HEK293 (cell line): ENCODE results near the gene CD151.

Experiments
- CTCF ChIA-PET: fragments of 350-600 bp; formaldehyde crosslinking; extraction: SDS; loops from one replicate; lab custom pipeline; 2021; ENCODE audit warnings: antibody characterized with exemption; lab: Yijun Ruan, JAX
- POLR2A ChIA-PET: fragments of 300-600 bp; formaldehyde crosslinking; extraction: SDS; loops from one replicate; lab custom pipeline; 2020; ENCODE audit warnings: antibody characterized with exemption, inconsistent platforms; lab: Yijun Ruan, JAX
- H3K27ac ChIP-seq: fragments of 200-500 bp; sonication (Bioruptor generic); 2 replicates; pipeline ENCODE4 v1.5.1; 2014; ENCODE audit warnings: low read depth, low read length, control low read depth, inconsistent platforms; ENCODE audit errors: extremely low read depth
- H3K36me3 ChIP-seq, 2 experiments: fragments of 200-500 bp in 1 of 2; sonication (Bioruptor generic) in 1 of 2; 1 replicate in 1 of 2; 2 replicates in 1 of 2; pipeline ENCODE4 v1.5.1; 2014 to 2017; ENCODE audit warnings: inconsistent platforms in 2 of 2, low read length in 2 of 2; ENCODE audit not compliant: control insufficient read depth in 2 of 2, insufficient read depth in 1 of 2
- H3K4me1 ChIP-seq: fragments of 200-500 bp; sonication (Bioruptor generic); 2 replicates; pipeline ENCODE4 v1.5.1; 2014; ENCODE audit warnings: mild to moderate bottlenecking, low read length, inconsistent platforms; ENCODE audit not compliant: control insufficient read depth, insufficient read depth
- H3K4me3 ChIP-seq: 2 replicates; pipeline ENCODE4 v1.5.1; 2011; ENCODE audit warnings: low read depth, mild to moderate bottlenecking, control low read depth, low read length, moderate library complexity
- H3K9me3 ChIP-seq: fragments of 200-500 bp; sonication (Bioruptor generic); 2 replicates; pipeline ENCODE4 v1.5.1; 2014; ENCODE audit warnings: low read depth, low read length, inconsistent platforms; ENCODE audit not compliant: control insufficient read depth, insufficient read depth
- EGR2 ChIP-seq: fragments of 450-650 bp; formaldehyde crosslinking; IDR thresholded peaks from 2 replicates; pipeline ENCODE4 v1.5.1; 2016; ENCODE audit warnings: low read depth, missing biosample characterization, missing genetic modification characterization
- GLIS1 ChIP-seq: fragments of 450-650 bp; formaldehyde crosslinking; IDR thresholded peaks from 2 replicates; pipeline ENCODE4 v1.5.1; 2016; ENCODE audit warnings: missing biosample characterization, missing genetic modification characterization
- GLIS2 ChIP-seq: fragments of 450-650 bp; formaldehyde crosslinking; IDR thresholded peaks from 2 replicates; pipeline ENCODE4 v1.5.1; 2016; ENCODE audit warnings: missing biosample characterization, missing genetic modification characterization
- HOXA7 ChIP-seq: sonication (generic); formaldehyde crosslinking; IDR thresholded peaks from 2 replicates; pipeline ENCODE4 v1.8.1; 2022; ENCODE audit warnings: missing genetic modification reagents, borderline replicate concordance
- KLF1 ChIP-seq: fragments of 450-650 bp; formaldehyde crosslinking; IDR thresholded peaks from 2 replicates; pipeline ENCODE4 v1.5.1; 2016; ENCODE audit warnings: missing biosample characterization, missing genetic modification characterization
- KLF10 ChIP-seq: fragments of 450-650 bp; IDR thresholded peaks from 2 replicates; pipeline ENCODE4 v1.5.1; 2018; ENCODE audit warnings: missing biosample characterization, mild to moderate bottlenecking, missing genetic modification characterization
- KLF7 ChIP-seq: fragments of 450-650 bp; formaldehyde crosslinking; IDR thresholded peaks from 2 replicates; pipeline ENCODE4 v1.5.1; 2016; ENCODE audit warnings: missing biosample characterization, missing genetic modification characterization, borderline replicate concordance
- KLF8 ChIP-seq: fragments of 450-650 bp; formaldehyde crosslinking; IDR thresholded peaks from 2 replicates; pipeline ENCODE4 v1.5.1; 2016; ENCODE audit warnings: missing biosample characterization, missing genetic modification characterization
- MZF1 ChIP-seq: fragments of 450-650 bp; formaldehyde crosslinking; IDR thresholded peaks from 2 replicates; pipeline ENCODE4 v1.5.1; 2017; ENCODE audit warnings: missing biosample characterization, missing genetic modification characterization, borderline replicate concordance
- SETDB1 ChIP-seq: IDR thresholded peaks from one replicate; pipeline ENCODE4 v1.6.1; 2017; ENCODE audit warnings: mild to moderate bottlenecking, low read length, moderate library complexity, mixed read lengths; ENCODE audit not compliant: insufficient read length
- ZFHX2 ChIP-seq: fragments of 450-650 bp; formaldehyde crosslinking; conservative IDR thresholded peaks from 2 replicates; pipeline ENCODE4 v1.5.1; 2016; ENCODE audit warnings: missing biosample characterization, missing genetic modification characterization
- ZNF169 ChIP-seq: fragments of 450-650 bp; formaldehyde crosslinking; IDR thresholded peaks from 2 replicates; pipeline ENCODE4 v1.5.1; 2016; ENCODE audit warnings: missing biosample characterization, missing genetic modification characterization
- ZNF248 ChIP-seq: fragments of 450-650 bp; formaldehyde crosslinking; IDR thresholded peaks from 2 replicates; pipeline ENCODE4 v1.5.1; 2017; ENCODE audit warnings: missing biosample characterization, missing genetic modification characterization
- ZNF274 ChIP-seq, 2 experiments: fragments of 200-500 bp in 1 of 2; fragments of 450-650 bp in 1 of 2; sonication (Bioruptor generic) in 1 of 2; formaldehyde crosslinking in 1 of 2; IDR thresholded peaks; 2 replicates each; pipeline versions ENCODE4 v1.5.1 to v1.6.1; 2014 to 2016; ENCODE audit warnings: borderline replicate concordance in 1 of 2, inconsistent platforms in 1 of 2, low read length in 1 of 2, missing biosample characterization in 1 of 2, missing genetic modification characterization in 1 of 2
- ZNF354C ChIP-seq: fragments of 450-650 bp; formaldehyde crosslinking; IDR thresholded peaks from 2 replicates; pipeline ENCODE4 v1.5.1; 2016; ENCODE audit warnings: missing biosample characterization, missing genetic modification characterization, low read depth, borderline replicate concordance
- ZNF521 ChIP-seq: fragments of 450-650 bp; formaldehyde crosslinking; IDR thresholded peaks from 2 replicates; pipeline ENCODE4 v1.5.1; 2017; ENCODE audit warnings: missing biosample characterization, mild to moderate bottlenecking, missing genetic modification characterization
- ZNF544 ChIP-seq: fragments of 450-650 bp; formaldehyde crosslinking; IDR thresholded peaks from 2 replicates; pipeline ENCODE4 v1.5.0; 2017; ENCODE audit warnings: missing biosample characterization, missing genetic modification characterization
- ZNF610 ChIP-seq: fragments of 450-650 bp; formaldehyde crosslinking; IDR thresholded peaks from 2 replicates; pipeline ENCODE4 v1.5.1; 2016; ENCODE audit warnings: missing biosample characterization, missing genetic modification characterization, borderline replicate concordance
- TF ChIP-seq, protein P1 (sequence below): fragments of 450-650 bp; formaldehyde crosslinking; IDR thresholded peaks from 2 replicates; pipeline ENCODE4 v1.5.1; 2016; ENCODE audit warnings: missing biosample characterization, missing genetic modification characterization
- TF ChIP-seq, protein P2 (sequence below): fragments of 450-650 bp; formaldehyde crosslinking; IDR thresholded peaks from 2 replicates; pipeline ENCODE4 v1.5.1; 2016; ENCODE audit warnings: missing biosample characterization, missing genetic modification characterization
- TF ChIP-seq, protein P3 (sequence below): fragments of 450-650 bp; formaldehyde crosslinking; optimal IDR thresholded peaks from 2 replicates; pipeline ENCODE3; 2016; ENCODE audit warnings: missing biosample characterization, mild to moderate bottlenecking, missing genetic modification characterization

The CD151 gene

DNA sequence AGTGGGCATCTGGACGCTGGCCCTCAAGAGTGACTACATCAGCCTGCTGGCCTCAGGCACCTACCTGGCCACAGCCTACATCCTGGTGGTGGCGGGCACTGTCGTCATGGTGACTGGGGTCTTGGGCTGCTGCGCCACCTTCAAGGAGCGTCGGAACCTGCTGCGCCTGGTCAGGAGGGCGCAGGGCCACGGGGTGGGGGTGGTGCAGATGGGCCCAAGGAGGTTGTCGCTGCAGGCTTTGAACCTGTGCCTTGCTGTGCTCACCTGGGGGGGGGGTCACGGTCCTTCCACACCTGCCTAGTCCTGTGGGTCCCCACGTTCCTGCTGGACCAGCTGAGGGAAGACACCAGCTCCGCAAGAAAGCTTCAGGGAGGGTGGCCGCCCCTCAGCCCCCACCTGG, 3.5 kb downstream of the CD151 start (continued):
- TF ChIP-seq, protein P1, sequence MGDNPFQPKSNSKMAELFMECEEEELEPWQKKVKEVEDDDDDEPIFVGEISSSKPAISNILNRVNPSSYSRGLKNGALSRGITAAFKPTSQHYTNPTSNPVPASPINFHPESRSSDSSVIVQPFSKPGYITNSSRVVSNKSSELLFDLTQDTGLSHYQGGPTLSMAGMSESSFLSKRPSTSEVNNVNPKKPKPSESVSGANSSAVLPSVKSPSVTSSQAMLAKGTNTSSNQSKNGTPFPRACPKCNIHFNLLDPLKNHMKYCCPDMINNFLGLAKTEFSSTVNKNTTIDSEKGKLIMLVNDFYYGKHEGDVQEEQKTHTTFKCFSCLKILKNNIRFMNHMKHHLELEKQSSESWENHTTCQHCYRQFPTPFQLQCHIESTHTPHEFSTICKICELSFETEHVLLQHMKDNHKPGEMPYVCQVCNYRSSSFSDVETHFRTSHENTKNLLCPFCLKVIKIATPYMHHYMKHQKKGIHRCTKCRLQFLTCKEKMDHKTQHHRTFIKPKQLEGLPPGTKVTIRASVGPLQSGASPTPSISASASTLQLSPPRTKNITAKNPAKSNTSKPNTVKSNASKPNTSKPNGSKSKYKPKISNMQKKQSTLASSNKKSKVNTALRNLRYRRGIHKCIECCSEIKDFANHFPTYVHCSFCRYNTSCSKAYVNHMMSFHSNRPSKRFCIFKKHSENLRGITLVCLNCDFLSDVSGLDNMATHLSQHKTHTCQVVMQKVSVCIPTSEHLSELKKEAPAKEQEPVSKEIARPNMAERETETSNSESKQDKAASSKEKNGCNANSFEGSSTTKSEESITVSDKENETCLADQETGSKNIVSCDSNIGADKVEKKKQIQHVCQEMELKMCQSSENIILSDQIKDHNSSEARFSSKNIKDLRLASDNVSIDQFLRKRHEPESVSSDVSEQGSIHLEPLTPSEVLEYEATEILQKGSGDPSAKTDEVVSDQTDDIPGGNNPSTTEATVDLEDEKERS: no peak

DNA sequence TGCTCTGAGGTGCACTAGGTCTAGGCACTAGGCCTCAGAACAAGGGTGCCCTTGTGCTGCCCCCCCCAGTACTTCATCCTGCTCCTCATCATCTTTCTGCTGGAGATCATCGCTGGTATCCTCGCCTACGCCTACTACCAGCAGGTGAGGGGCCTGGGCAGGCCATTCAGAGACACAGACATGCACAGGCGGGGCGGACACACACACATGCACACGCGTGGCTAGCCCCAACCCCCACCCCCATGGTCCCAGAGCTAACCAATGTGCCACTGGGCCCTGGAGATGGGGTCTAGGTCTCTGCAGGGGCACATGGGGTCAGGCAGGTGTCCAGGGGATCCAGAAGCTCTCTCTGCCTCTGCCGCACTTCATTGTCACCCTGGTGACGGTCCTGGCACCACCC, 3.9 kb downstream of the CD151 start:
- Histone ChIP-seq H3K4me3 (no peak overlapping the region), H3K4me1 (no peaks in the 10 kb centered on the region; the same call in 1 of the 2 replicates), H3K9me3 (no peaks in the 10 kb centered on the region)
- CTCF ChIA-PET: no interaction called here
- TF ChIP-seq HOXA7 (CRISPR knock-in tag): no peak
- TF ChIP-seq, all 188 proteins: peak for 0
- POLR2A ChIA-PET: interaction anchor here (0.9 to 15.0 kb wide), 3 partner anchors 9 to 46 kb away, joined by 3 to 202 read pairs (median 3); partner anchors contain the start of genes CEND1, CRACR2B and PNPLA2
- Histone ChIP-seq H3K27ac (no peak overlapping the region), H3K36me3 (peaks cover 0 to 63% of the 10 kb centered on the region in 2 experiments; a peak in 1 of 3 replicates)

DNA sequence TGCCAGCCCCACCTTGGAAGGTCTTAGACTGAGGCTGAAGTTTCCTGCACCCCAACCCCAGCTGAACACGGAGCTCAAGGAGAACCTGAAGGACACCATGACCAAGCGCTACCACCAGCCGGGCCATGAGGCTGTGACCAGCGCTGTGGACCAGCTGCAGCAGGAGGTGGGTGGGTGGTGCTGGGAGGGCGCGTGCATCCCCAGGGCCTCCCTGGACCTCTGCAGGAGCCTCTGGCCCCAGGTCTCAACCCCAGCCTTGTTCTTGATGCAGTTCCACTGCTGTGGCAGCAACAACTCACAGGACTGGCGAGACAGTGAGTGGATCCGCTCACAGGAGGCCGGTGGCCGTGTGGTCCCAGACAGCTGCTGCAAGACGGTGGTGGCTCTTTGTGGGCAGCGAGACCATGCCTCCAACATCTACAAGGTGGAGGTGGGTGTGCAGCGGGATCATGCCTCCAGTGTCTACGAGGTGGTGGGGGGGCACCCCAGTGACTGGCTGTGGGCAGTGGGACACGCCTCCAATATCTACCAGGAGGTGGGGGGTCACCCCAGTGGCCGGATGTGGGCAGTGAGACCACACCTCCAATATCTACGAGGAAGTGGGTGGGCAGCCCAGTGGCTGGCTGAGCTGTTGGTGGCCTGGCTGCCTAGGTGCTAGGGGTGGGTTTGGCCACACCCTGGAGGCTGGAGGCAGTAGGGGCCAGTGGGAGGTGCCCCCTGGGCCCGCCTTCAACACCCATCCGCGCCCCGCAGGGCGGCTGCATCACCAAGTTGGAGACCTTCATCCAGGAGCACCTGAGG, 4.6 kb downstream of the CD151 start:
- POLR2A ChIA-PET: interaction anchor here (1.2 to 15.0 kb wide), 3 partner anchors 21 to 47 kb away, joined by 3 to 202 read pairs (median 4); partner anchors contain the start of genes CEND1, PNPLA2 and RPLP2
- Histone ChIP-seq H3K4me1 (no peaks in the 10 kb centered on the region; the same call in 1 of the 2 replicates), H3K9me3 (no peaks in the 10 kb centered on the region), H3K27ac (no peak overlapping the region), H3K36me3 (peaks cover 0 to 63% of the 10 kb centered on the region in 2 experiments; a peak in 1 of 3 replicates), H3K4me3 (no peak overlapping the region)
- CTCF ChIA-PET: interaction anchor here (0.7 kb wide), 1 partner anchor 318 kb away, joined by 4 read pairs; no protein-coding TSS in a partner anchor
- TF ChIP-seq GLIS2 (peak; percentile 82), ZNF169 (tag by site-specific recombination) (no peak), ZNF544 (tag by site-specific recombination) (no peak), GLIS1 (tag by site-specific recombination) (peak; percentile 48), ZFHX2 (tag by site-specific recombination) (peak; percentile 80), KLF10 (tag by site-specific recombination) (peak; percentile 67; the same call in 1 of the 2 replicates), EGR2 (tag by site-specific recombination) (peak; percentile 81), KLF8 (0 out of 2 replicates have a peak, but pooled peaks have one; percentile 25), ZNF354C (tag by site-specific recombination) (no peak), SETDB1 (no peak), KLF1 (tag by site-specific recombination) (peak; percentile 72)
- TF ChIP-seq, protein P2, sequence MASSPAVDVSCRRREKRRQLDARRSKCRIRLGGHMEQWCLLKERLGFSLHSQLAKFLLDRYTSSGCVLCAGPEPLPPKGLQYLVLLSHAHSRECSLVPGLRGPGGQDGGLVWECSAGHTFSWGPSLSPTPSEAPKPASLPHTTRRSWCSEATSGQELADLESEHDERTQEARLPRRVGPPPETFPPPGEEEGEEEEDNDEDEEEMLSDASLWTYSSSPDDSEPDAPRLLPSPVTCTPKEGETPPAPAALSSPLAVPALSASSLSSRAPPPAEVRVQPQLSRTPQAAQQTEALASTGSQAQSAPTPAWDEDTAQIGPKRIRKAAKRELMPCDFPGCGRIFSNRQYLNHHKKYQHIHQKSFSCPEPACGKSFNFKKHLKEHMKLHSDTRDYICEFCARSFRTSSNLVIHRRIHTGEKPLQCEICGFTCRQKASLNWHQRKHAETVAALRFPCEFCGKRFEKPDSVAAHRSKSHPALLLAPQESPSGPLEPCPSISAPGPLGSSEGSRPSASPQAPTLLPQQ (tag by site-specific recombination): no peak

DNA sequence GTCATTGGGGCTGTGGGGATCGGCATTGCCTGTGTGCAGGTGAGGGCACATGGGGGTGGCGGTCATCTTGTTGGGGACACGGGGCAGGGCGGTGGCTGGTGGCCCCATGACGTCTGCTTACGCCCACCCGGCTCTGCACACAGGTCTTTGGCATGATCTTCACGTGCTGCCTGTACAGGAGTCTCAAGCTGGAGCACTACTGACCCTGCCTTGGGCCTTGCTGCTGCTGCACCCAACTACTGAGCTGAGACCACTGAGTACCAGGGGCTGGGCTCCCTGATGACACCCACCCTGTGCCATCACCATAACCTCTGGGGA, 5.2 kb downstream of the CD151 start:
- H3K9me3 ChIP-seq: no peaks in the 10 kb centered on the region
- H3K36me3 ChIP-seq: peaks cover 0 to 63% of the 10 kb centered on the region in 2 experiments; a peak in 1 of 3 replicates
- CTCF ChIA-PET: interaction anchor here (0.7 kb wide), 1 partner anchor 318 kb away, joined by 4 read pairs; no protein-coding TSS in a partner anchor
- H3K4me3 ChIP-seq: no peak overlapping the region
- POLR2A ChIA-PET: interaction anchor here (0.6 to 15.0 kb wide), 4 partner anchors 12 to 32 kb away, joined by 3 to 202 read pairs (median 4); partner anchors contain the start of genes PNPLA2 and RPLP2
- H3K27ac ChIP-seq: no peak overlapping the region
- H3K4me1 ChIP-seq: no peaks in the 10 kb centered on the region; the same call in 1 of the 2 replicates
- TF ChIP-seq ZNF274 (IDR thresholded peaks at IDR 0.05; ENCODE audit: low read length) (no peak), ZNF274 (tag by site-specific recombination; IDR thresholded peaks at IDR 0.05; ENCODE audit: borderline replicate concordance) (no peak), MZF1 (tag by site-specific recombination) (no peak), ZNF248 (tag by site-specific recombination) (no peak), ZNF521 (tag by site-specific recombination) (no peak), ZNF610 (no peak), KLF7 (tag by site-specific recombination) (no peak)
- TF ChIP-seq, protein P3, sequence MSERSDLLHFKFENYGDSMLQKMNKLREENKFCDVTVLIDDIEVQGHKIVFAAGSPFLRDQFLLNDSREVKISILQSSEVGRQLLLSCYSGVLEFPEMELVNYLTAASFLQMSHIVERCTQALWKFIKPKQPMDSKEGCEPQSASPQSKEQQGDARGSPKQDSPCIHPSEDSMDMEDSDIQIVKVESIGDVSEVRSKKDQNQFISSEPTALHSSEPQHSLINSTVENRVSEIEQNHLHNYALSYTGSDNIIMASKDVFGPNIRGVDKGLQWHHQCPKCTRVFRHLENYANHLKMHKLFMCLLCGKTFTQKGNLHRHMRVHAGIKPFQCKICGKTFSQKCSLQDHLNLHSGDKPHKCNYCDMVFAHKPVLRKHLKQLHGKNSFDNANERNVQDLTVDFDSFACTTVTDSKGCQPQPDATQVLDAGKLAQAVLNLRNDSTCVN: no peak
